ENCODE results near the gene HRH4.

The HRH4 gene

GRCh38 chr18:24460388-24460787, at the start of gene HRH4:
Gene HRH4 (plus strand): TSS chr18:24460637. CDS start chr18:24460729, 92 bp downstream.
- DNase-seq, result no peak

- DNase-seq, result no peak
Observed at GRCh38 chr18:24413148-24413547, 47.3 kb upstream of the HRH4 start.

- DNase-seq, result no peak
Observed at GRCh38 chr18:24414349-24415003, 46.0 kb upstream of the HRH4 start.

GRCh38 chr18:24417480-24417879, 43.0 kb upstream of the HRH4 start:
- DNase-seq, result no peak

GRCh38 chr18:24420551-24420950, 39.9 kb upstream of the HRH4 start:
- DNase-seq, result no peak

- DNase-seq, result no peak
Observed at GRCh38 chr18:24421831-24422230, 38.6 kb upstream of the HRH4 start.

- DNase-seq, result no peak
Observed at GRCh38 chr18:24426073-24426397, 34.4 kb upstream of the HRH4 start.

- peak; percentile 85 for DNase-seq
Observed at GRCh38 chr18:24426398-24427294, 33.8 kb upstream of the HRH4 start, which contains the start of gene IMPACT. Gene IMPACT (plus strand): TSS chr18:24426670. CDS start chr18:24426757, 87 bp downstream.

GRCh38 chr18:24427484-24427883, 33.0 kb upstream of the HRH4 start:
- DNase-seq, result peak; percentile 38

- DNase-seq, result no peak
Observed at GRCh38 chr18:24428709-24429108, 31.7 kb upstream of the HRH4 start.

GRCh38 chr18:24429188-24429587, 31.2 kb upstream of the HRH4 start:
- DNase-seq, result no peak

GRCh38 chr18:24432618-24433017, 27.8 kb upstream of the HRH4 start:
- DNase-seq, result no peak

- no peak for DNase-seq
Observed at GRCh38 chr18:24436939-24437338, 23.5 kb upstream of the HRH4 start.

GRCh38 chr18:24443870-24444269, 16.6 kb upstream of the HRH4 start:
- no peak for DNase-seq

GRCh38 chr18:24446453-24446852, 14.0 kb upstream of the HRH4 start:
- DNase-seq, result no peak

GRCh38 chr18:24446953-24447538, 13.4 kb upstream of the HRH4 start:
- DNase-seq, result no peak

GRCh38 chr18:24447961-24448360, 12.5 kb upstream of the HRH4 start:
- no peak for DNase-seq

GRCh38 chr18:24456549-24456948, 3.9 kb upstream of the HRH4 start:
- no peak for DNase-seq

- DNase-seq, result no peak
Observed at GRCh38 chr18:24459772-24460171, 665 bp upstream of the HRH4 start.

- no peak for DNase-seq
Observed at GRCh38 chr18:24461996-24462395, 1.6 kb downstream of the HRH4 start.

- DNase-seq, result no peak
Observed at GRCh38 chr18:24462838-24463775, 2.7 kb downstream of the HRH4 start.

GRCh38 chr18:24465486-24465885, 5.0 kb downstream of the HRH4 start:
- no peak for DNase-seq

GRCh38 chr18:24466771-24467170, 6.3 kb downstream of the HRH4 start:
- DNase-seq, result no peak
